OCI-LY1 (cell line): ENCODE measurements around the gene RBBP8.

Source experiments
- CTCF ChIP-seq: fragments of 200-600 bp; sonication (generic), shearing (Covaris generic); IDR thresholded peaks from 2 replicates; pipeline ENCODE4 v1.5.1; 2017; ENCODE audit warnings: mild to moderate bottlenecking, antibody characterized with exemption, low read length, moderate library complexity, mixed read lengths
- EZH2 ChIP-seq: fragments of 200-600 bp; sonication (generic), shearing (Covaris generic); IDR thresholded peaks from 2 replicates; pipeline ENCODE4 v1.8.0; 2017; ENCODE audit warnings: borderline replicate concordance, mixed run types, mild to moderate bottlenecking, antibody characterized with exemption, low read length, moderate library complexity, mixed read lengths

- TF ChIP-seq CTCF (no peak), EZH2 (no peak)
Observed at GRCh38 chr18:22946217-22946616, 13.1 kb downstream of the RBBP8 start.
